ENCODE data around the gene ENOX2.

The ENOX2 gene

GRCh38 chrX:130840345-130840744 is 62.7 kb downstream of the ENOX2 start:
- no peak overlapping the region for H3K4me2 ChIP-seq (ENCODE audit: insufficient read depth, low read length)
- no peaks in the 10 kb centered on the region for H3K9me3 ChIP-seq (ENCODE audit: insufficient read depth, low read length, severe bottlenecking)
- no peak overlapping the region for H3K4me3 ChIP-seq (ENCODE audit: low read depth in 1 of 2, low read length in 2 of 2)
- H3K9ac ChIP-seq (ENCODE audit: low read depth, low read length) = no peak overlapping the region
- DNase-seq = no peak
- H3K27me3 ChIP-seq (ENCODE audit: insufficient read depth, low read length, poor library complexity) = no peaks in the 10 kb centered on the region
- no peak for TF ChIP-seq EZH2 (IDR thresholded peaks at IDR 0.05; ENCODE audit: borderline replicate concordance, low read depth, low read length, severe bottlenecking)
- TF ChIP-seq CTCF (IDR thresholded peaks at IDR 0.05; ENCODE audit: borderline replicate concordance, extremely low read depth, low read length, poor library complexity, severe bottlenecking) = no peak
- no peaks in the 10 kb centered on the region for H3K36me3 ChIP-seq (ENCODE audit: insufficient read depth, low read length)
- no peaks in the 10 kb centered on the region for H3K79me2 ChIP-seq (ENCODE audit: insufficient read depth, low read length)
- H4K20me1 ChIP-seq (ENCODE audit: insufficient read depth, low read length) = no peaks in the 10 kb centered on the region
- no peak overlapping the region for H3K27ac ChIP-seq (ENCODE audit: low read length)
- no peaks in the 10 kb centered on the region for H3K4me1 ChIP-seq (ENCODE audit: insufficient read depth, low read length)
- no peak for ATAC-seq (ENCODE audit: insufficient read depth, low read depth)
- no peak overlapping the region for H2AFZ ChIP-seq (ENCODE audit: low read depth, low read length)

GRCh38 chrX:130836447-130836846 is 66.6 kb downstream of the ENOX2 start:
- H3K4me1 ChIP-seq (ENCODE audit: insufficient read depth, low read length) = no peaks in the 10 kb centered on the region
- no peak overlapping the region for H3K9ac ChIP-seq (ENCODE audit: low read depth, low read length)
- H2AFZ ChIP-seq (ENCODE audit: low read depth, low read length) = no peak overlapping the region
- DNase-seq = no peak
- ATAC-seq (ENCODE audit: insufficient read depth, low read depth) = no peak
- no peak overlapping the region for H3K4me2 ChIP-seq (ENCODE audit: insufficient read depth, low read length)
- no peaks in the 10 kb centered on the region for H3K9me3 ChIP-seq (ENCODE audit: insufficient read depth, low read length, severe bottlenecking)
- no peaks in the 10 kb centered on the region for H3K36me3 ChIP-seq (ENCODE audit: insufficient read depth, low read length)
- no peak overlapping the region for H3K4me3 ChIP-seq (ENCODE audit: low read depth in 1 of 2, low read length in 2 of 2)
- no peak overlapping the region for H3K27ac ChIP-seq (ENCODE audit: low read length)
- no peaks in the 10 kb centered on the region for H3K79me2 ChIP-seq (ENCODE audit: insufficient read depth, low read length)
- H3K27me3 ChIP-seq (ENCODE audit: insufficient read depth, low read length, poor library complexity) = no peaks in the 10 kb centered on the region
- TF ChIP-seq EZH2 (IDR thresholded peaks at IDR 0.05; ENCODE audit: borderline replicate concordance, low read depth, low read length, severe bottlenecking) = no peak
- no peak for TF ChIP-seq CTCF (IDR thresholded peaks at IDR 0.05; ENCODE audit: borderline replicate concordance, extremely low read depth, low read length, poor library complexity, severe bottlenecking)
- H4K20me1 ChIP-seq (ENCODE audit: insufficient read depth, low read length) = no peaks in the 10 kb centered on the region

GRCh38 chrX:130834830-130835229 is 68.2 kb downstream of the ENOX2 start:
- H3K27ac ChIP-seq (ENCODE audit: low read length) = no peak overlapping the region
- no peak for ATAC-seq (ENCODE audit: insufficient read depth, low read depth)
- H3K27me3 ChIP-seq (ENCODE audit: insufficient read depth, low read length, poor library complexity) = no peaks in the 10 kb centered on the region
- H3K36me3 ChIP-seq (ENCODE audit: insufficient read depth, low read length) = no peaks in the 10 kb centered on the region
- H3K9ac ChIP-seq (ENCODE audit: low read depth, low read length) = no peak overlapping the region
- no peak overlapping the region for H2AFZ ChIP-seq (ENCODE audit: low read depth, low read length)
- no peak overlapping the region for H3K4me2 ChIP-seq (ENCODE audit: insufficient read depth, low read length)
- no peaks in the 10 kb centered on the region for H3K9me3 ChIP-seq (ENCODE audit: insufficient read depth, low read length, severe bottlenecking)
- H3K4me3 ChIP-seq (ENCODE audit: low read depth in 1 of 2, low read length in 2 of 2) = no peak overlapping the region
- DNase-seq = no peak
- H4K20me1 ChIP-seq (ENCODE audit: insufficient read depth, low read length) = no peaks in the 10 kb centered on the region
- no peaks in the 10 kb centered on the region for H3K4me1 ChIP-seq (ENCODE audit: insufficient read depth, low read length)
- no peaks in the 10 kb centered on the region for H3K79me2 ChIP-seq (ENCODE audit: insufficient read depth, low read length)
- TF ChIP-seq EZH2 (IDR thresholded peaks at IDR 0.05; ENCODE audit: borderline replicate concordance, low read depth, low read length, severe bottlenecking) (no peak), CTCF (IDR thresholded peaks at IDR 0.05; ENCODE audit: borderline replicate concordance, extremely low read depth, low read length, poor library complexity, severe bottlenecking) (no peak)

- H3K27me3 ChIP-seq (ENCODE audit: insufficient read depth, low read length, poor library complexity) = no peaks in the 10 kb centered on the region
- no peak overlapping the region for H3K9ac ChIP-seq (ENCODE audit: low read depth, low read length)
- no peak overlapping the region for H3K27ac ChIP-seq (ENCODE audit: low read length)
- H3K36me3 ChIP-seq (ENCODE audit: insufficient read depth, low read length) = no peaks in the 10 kb centered on the region
- no peak overlapping the region for H3K4me2 ChIP-seq (ENCODE audit: insufficient read depth, low read length)
- H3K4me3 ChIP-seq (ENCODE audit: low read depth in 1 of 2, low read length in 2 of 2) = no peak overlapping the region
- no peaks in the 10 kb centered on the region for H3K4me1 ChIP-seq (ENCODE audit: insufficient read depth, low read length)
- no peaks in the 10 kb centered on the region for H4K20me1 ChIP-seq (ENCODE audit: insufficient read depth, low read length)
- no peaks in the 10 kb centered on the region for H3K9me3 ChIP-seq (ENCODE audit: insufficient read depth, low read length, severe bottlenecking)
- no peaks in the 10 kb centered on the region for H3K79me2 ChIP-seq (ENCODE audit: insufficient read depth, low read length)
- DNase-seq (no peak), ATAC-seq (ENCODE audit: insufficient read depth, low read depth) (no peak)
- H2AFZ ChIP-seq (ENCODE audit: low read depth, low read length) = no peak overlapping the region
- no peak for TF ChIP-seq EZH2 (IDR thresholded peaks at IDR 0.05; ENCODE audit: borderline replicate concordance, low read depth, low read length, severe bottlenecking)
- no peak for TF ChIP-seq CTCF (IDR thresholded peaks at IDR 0.05; ENCODE audit: borderline replicate concordance, extremely low read depth, low read length, poor library complexity, severe bottlenecking)
Measured at GRCh38 chrX:130834149-130834548, 68.9 kb downstream of the ENOX2 start.

All from DND-41 (cell line).